H1 (cell line): ENCODE measurements around the gene ADORA1. TPM values are rescaled to one million over a fixed set of nuclear protein-coding genes. Genes with fewer than 3 reads are reported as not detected.

Source experiments
- polyA plus RNA-seq, 7 experiments: library from polyadenylated mRNA; depleted of rRNA in 3 of 7; stranded (reverse) in 5 of 7; unstranded in 2 of 7; fragments of >200 nt in 5 of 7; fragments of 200-250 nt in 2 of 7; gene quantifications; 1 replicate in 5 of 7; 2 replicates in 1 of 7; 4 replicates in 1 of 7; pipeline versions ENCODE4 v1.2.1 to v1.2.3, GENCODE V29; 2011 to 2013; ENCODE audit warnings: missing spikeins in 2 of 7, mixed read lengths in 2 of 7
- total RNA-seq: library from RNA; stranded (reverse); fragmentation: NEBNext Ultra II Directional; extraction: Animal tissue kit (Norgen Biotek cat#: 25700); gene quantifications from 2 replicates; pipeline ENCODE4 v1.2.1, GENCODE V29; 2021
- TF ChIP-seq, protein P1 (sequence below): fragments of 300-600 bp; sonication (generic); IDR thresholded peaks from 2 replicates; pipeline ENCODE4 v1.7.1; 2012; ENCODE audit warnings: low read length, moderate library complexity, mild to moderate bottlenecking, inconsistent platforms; ENCODE audit not compliant: insufficient replicate concordance

ADORA1 gene
- total and polyA plus RNA-seq, 2 of the 8 experiments (the other 6 are each of a cell fraction or from before 2014, with no cell fraction given) = 3.3 to 6.7 TPM

DNA sequence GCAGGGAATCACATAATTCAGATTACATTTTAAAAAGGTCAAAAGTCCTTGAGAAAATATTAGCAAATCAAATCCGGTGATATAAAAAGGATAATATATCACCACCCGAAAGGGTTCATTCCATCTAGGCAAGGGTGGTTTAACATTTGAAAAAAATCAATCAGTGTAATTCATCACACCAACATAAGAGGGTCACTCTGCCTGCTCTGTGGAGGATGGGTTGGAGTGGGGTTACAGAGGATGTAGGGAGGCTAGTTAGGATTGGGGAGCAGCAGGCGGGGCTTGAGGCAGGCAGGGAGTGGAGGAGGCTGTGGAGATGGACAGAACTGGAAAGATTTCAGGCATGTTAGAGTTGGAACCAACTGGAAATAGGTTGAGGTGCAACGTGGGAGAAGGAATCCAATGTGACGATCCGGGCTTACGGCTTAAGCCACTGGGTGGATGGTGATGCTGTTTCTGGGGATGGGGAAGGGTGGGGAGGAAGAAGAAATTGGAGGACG is 12.5 kb downstream of the ADORA1 start (continued):
- TF ChIP-seq, protein P1, sequence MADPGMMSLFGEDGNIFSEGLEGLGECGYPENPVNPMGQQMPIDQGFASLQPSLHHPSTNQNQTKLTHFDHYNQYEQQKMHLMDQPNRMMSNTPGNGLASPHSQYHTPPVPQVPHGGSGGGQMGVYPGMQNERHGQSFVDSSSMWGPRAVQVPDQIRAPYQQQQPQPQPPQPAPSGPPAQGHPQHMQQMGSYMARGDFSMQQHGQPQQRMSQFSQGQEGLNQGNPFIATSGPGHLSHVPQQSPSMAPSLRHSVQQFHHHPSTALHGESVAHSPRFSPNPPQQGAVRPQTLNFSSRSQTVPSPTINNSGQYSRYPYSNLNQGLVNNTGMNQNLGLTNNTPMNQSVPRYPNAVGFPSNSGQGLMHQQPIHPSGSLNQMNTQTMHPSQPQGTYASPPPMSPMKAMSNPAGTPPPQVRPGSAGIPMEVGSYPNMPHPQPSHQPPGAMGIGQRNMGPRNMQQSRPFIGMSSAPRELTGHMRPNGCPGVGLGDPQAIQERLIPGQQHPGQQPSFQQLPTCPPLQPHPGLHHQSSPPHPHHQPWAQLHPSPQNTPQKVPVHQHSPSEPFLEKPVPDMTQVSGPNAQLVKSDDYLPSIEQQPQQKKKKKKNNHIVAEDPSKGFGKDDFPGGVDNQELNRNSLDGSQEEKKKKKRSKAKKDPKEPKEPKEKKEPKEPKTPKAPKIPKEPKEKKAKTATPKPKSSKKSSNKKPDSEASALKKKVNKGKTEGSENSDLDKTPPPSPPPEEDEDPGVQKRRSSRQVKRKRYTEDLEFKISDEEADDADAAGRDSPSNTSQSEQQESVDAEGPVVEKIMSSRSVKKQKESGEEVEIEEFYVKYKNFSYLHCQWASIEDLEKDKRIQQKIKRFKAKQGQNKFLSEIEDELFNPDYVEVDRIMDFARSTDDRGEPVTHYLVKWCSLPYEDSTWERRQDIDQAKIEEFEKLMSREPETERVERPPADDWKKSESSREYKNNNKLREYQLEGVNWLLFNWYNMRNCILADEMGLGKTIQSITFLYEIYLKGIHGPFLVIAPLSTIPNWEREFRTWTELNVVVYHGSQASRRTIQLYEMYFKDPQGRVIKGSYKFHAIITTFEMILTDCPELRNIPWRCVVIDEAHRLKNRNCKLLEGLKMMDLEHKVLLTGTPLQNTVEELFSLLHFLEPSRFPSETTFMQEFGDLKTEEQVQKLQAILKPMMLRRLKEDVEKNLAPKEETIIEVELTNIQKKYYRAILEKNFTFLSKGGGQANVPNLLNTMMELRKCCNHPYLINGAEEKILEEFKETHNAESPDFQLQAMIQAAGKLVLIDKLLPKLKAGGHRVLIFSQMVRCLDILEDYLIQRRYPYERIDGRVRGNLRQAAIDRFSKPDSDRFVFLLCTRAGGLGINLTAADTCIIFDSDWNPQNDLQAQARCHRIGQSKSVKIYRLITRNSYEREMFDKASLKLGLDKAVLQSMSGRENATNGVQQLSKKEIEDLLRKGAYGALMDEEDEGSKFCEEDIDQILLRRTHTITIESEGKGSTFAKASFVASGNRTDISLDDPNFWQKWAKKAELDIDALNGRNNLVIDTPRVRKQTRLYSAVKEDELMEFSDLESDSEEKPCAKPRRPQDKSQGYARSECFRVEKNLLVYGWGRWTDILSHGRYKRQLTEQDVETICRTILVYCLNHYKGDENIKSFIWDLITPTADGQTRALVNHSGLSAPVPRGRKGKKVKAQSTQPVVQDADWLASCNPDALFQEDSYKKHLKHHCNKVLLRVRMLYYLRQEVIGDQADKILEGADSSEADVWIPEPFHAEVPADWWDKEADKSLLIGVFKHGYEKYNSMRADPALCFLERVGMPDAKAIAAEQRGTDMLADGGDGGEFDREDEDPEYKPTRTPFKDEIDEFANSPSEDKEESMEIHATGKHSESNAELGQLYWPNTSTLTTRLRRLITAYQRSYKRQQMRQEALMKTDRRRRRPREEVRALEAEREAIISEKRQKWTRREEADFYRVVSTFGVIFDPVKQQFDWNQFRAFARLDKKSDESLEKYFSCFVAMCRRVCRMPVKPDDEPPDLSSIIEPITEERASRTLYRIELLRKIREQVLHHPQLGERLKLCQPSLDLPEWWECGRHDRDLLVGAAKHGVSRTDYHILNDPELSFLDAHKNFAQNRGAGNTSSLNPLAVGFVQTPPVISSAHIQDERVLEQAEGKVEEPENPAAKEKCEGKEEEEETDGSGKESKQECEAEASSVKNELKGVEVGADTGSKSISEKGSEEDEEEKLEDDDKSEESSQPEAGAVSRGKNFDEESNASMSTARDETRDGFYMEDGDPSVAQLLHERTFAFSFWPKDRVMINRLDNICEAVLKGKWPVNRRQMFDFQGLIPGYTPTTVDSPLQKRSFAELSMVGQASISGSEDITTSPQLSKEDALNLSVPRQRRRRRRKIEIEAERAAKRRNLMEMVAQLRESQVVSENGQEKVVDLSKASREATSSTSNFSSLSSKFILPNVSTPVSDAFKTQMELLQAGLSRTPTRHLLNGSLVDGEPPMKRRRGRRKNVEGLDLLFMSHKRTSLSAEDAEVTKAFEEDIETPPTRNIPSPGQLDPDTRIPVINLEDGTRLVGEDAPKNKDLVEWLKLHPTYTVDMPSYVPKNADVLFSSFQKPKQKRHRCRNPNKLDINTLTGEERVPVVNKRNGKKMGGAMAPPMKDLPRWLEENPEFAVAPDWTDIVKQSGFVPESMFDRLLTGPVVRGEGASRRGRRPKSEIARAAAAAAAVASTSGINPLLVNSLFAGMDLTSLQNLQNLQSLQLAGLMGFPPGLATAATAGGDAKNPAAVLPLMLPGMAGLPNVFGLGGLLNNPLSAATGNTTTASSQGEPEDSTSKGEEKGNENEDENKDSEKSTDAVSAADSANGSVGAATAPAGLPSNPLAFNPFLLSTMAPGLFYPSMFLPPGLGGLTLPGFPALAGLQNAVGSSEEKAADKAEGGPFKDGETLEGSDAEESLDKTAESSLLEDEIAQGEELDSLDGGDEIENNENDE = no peak
